ENCODE measurements around the gene UNC45B. TPM values are rescaled to one million over a fixed set of nuclear protein-coding genes. Genes with fewer than 3 reads are reported as not detected.
"Not testable (repeated sequence)": the region's sequence is repeated elsewhere in the genome, so short reads cannot be mapped to it uniquely, and the experiment has no call there.

UNC45B gene
- total RNA-seq, 1 experiment from 2014 or later, result not detected

DNA sequence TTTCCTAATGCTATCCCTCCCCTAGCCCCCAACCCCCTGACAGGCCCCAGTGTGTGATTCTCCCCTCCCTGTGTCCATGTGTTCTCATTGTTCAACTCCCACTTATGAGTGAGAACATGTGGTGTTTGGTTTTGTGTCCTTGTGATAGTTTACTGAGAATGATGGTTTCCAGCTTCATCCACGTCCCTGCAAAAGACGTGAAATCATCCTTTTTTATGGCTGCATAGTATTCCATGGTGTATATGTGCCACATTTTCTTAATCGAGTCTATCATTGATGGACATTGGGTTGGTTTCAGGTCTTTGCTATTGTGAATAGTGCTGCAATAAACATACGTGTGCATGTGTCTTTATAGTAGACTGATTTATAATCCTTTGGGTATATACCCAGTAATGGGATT lies 86.7 kb downstream of the UNC45B start:
- H3K9ac ChIP-seq (ENCODE audit: low read length); H3K4me2 ChIP-seq (ENCODE audit: low read length); H3K9me3 ChIP-seq (ENCODE audit: control insufficient read depth in 1 of 2, insufficient read depth in 1 of 2, low read depth in 1 of 2, low read length in 2 of 2); RAD21 ChIA-PET (ENCODE audit: low non-redundant PET in 1 of 2, low total read pairs in 2 of 2, uncharacterized antibody in 2 of 2, unreplicated experiment in 2 of 2); CTCF ChIA-PET; H3K4me1 ChIP-seq (ENCODE audit: control insufficient read depth in 1 of 2, insufficient read depth in 2 of 2, low read length in 2 of 2); H3K79me2 ChIP-seq (ENCODE audit: insufficient read depth, low read length); BruUV-seq (replicated peaks); H3K9me2 ChIP-seq (ENCODE audit: insufficient read depth); H3K27me3 ChIP-seq (ENCODE audit: insufficient read depth, low read length); H3K36me3 ChIP-seq (ENCODE audit: control insufficient read depth in 1 of 2, insufficient read depth in 2 of 2, low read length in 2 of 2); H3K27ac ChIP-seq (ENCODE audit: low read depth, low read length); H4K20me1 ChIP-seq (ENCODE audit: insufficient read depth); intact Hi-C loops (cut with micrococcal nuclease); DNase-seq (ENCODE audit: low read depth, low spot score); POLR2A ChIA-PET; H3K4me3 ChIP-seq (replicated peaks in 1 of 2; ENCODE audit: low read depth in 1 of 2, low read length in 2 of 2); ATAC-seq; H2AFZ ChIP-seq (ENCODE audit: low read depth, low read length, poor library complexity, severe bottlenecking): not testable (repeated sequence)

DNA sequence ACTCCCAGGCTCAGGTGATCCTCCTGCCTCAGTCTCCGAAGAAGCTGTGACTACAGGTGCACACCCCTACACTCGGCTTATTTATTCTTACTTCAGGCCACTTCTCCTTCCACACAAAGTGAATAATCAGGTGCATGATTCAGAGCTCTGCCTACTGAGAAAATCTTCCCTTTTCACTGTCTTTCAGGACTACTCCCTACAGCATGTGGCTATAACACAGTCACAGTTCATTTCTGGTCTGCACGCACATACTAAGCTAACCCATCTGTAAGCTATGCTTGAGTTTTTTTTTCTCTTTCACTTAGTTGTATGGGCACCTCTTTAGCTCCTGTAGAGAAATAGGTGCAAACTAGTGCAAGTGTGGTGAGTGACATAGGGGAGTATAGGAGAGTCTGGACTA lies 87.7 kb downstream of the UNC45B start:
- H3K79me2 ChIP-seq (ENCODE audit: insufficient read depth, low read length), result no peaks in the 10 kb centered on the region
- intact Hi-C loops (cut with micrococcal nuclease), result no loop called here
- H3K4me2 ChIP-seq (ENCODE audit: low read length), result no peak overlapping the region
- BruUV-seq (replicated peaks), result no TSS peak
- no peak overlapping the region for H3K9ac ChIP-seq (ENCODE audit: low read length)
- no peaks in the 10 kb centered on the region for H3K9me2 ChIP-seq (ENCODE audit: insufficient read depth)
- no peaks in the 10 kb centered on the region for H3K4me1 ChIP-seq (ENCODE audit: control insufficient read depth in 1 of 2, insufficient read depth in 2 of 2, low read length in 2 of 2)
- H4K20me1 ChIP-seq (ENCODE audit: insufficient read depth), result no peaks in the 10 kb centered on the region
- H3K9me3 ChIP-seq (ENCODE audit: control insufficient read depth in 1 of 2, insufficient read depth in 1 of 2, low read depth in 1 of 2, low read length in 2 of 2), result no peaks in the 10 kb centered on the region
- H3K27me3 ChIP-seq (ENCODE audit: insufficient read depth, low read length), result no peaks in the 10 kb centered on the region
- H3K4me3 ChIP-seq (replicated peaks in 1 of 2; ENCODE audit: low read depth in 1 of 2, low read length in 2 of 2), result no peak overlapping the region
- RAD21 ChIA-PET (ENCODE audit: low non-redundant PET in 1 of 2, low total read pairs in 2 of 2, uncharacterized antibody in 2 of 2, unreplicated experiment in 2 of 2), result no interaction called here
- no peak overlapping the region for H2AFZ ChIP-seq (ENCODE audit: low read depth, low read length, poor library complexity, severe bottlenecking)
- POLR2A ChIA-PET, result no interaction called here
- DNase-seq (ENCODE audit: low read depth, low spot score), result no peak
- CTCF ChIA-PET, result no interaction called here
- ATAC-seq, result no peak
- H3K27ac ChIP-seq (ENCODE audit: low read depth, low read length), result no peak overlapping the region
- H3K36me3 ChIP-seq (ENCODE audit: control insufficient read depth in 1 of 2, insufficient read depth in 2 of 2, low read length in 2 of 2), result no peaks in the 10 kb centered on the region
- TF ChIP-seq, protein P1, sequence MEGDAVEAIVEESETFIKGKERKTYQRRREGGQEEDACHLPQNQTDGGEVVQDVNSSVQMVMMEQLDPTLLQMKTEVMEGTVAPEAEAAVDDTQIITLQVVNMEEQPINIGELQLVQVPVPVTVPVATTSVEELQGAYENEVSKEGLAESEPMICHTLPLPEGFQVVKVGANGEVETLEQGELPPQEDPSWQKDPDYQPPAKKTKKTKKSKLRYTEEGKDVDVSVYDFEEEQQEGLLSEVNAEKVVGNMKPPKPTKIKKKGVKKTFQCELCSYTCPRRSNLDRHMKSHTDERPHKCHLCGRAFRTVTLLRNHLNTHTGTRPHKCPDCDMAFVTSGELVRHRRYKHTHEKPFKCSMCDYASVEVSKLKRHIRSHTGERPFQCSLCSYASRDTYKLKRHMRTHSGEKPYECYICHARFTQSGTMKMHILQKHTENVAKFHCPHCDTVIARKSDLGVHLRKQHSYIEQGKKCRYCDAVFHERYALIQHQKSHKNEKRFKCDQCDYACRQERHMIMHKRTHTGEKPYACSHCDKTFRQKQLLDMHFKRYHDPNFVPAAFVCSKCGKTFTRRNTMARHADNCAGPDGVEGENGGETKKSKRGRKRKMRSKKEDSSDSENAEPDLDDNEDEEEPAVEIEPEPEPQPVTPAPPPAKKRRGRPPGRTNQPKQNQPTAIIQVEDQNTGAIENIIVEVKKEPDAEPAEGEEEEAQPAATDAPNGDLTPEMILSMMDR (IDR thresholded peaks at IDR 0.05 in 2 of 3, conservative IDR thresholded peaks at IDR 0.05 in 1 of 3; ENCODE audit: borderline replicate concordance in 1 of 3, insufficient read depth in 1 of 3, low read depth in 2 of 3, low read length in 2 of 3), result no peak
- TF ChIP-seq EGR1 (IDR thresholded peaks at IDR 0.05; ENCODE audit: low read depth), result no peak
- TF ChIP-seq SIN3A (IDR thresholded peaks at IDR 0.05; ENCODE audit: low read depth), result no peak
- no peak for TF ChIP-seq TCF7L2 (IDR thresholded peaks at IDR 0.05; ENCODE audit: borderline replicate concordance, extremely low read depth, insufficient read depth, insufficient read length)
- TF ChIP-seq, protein P2, sequence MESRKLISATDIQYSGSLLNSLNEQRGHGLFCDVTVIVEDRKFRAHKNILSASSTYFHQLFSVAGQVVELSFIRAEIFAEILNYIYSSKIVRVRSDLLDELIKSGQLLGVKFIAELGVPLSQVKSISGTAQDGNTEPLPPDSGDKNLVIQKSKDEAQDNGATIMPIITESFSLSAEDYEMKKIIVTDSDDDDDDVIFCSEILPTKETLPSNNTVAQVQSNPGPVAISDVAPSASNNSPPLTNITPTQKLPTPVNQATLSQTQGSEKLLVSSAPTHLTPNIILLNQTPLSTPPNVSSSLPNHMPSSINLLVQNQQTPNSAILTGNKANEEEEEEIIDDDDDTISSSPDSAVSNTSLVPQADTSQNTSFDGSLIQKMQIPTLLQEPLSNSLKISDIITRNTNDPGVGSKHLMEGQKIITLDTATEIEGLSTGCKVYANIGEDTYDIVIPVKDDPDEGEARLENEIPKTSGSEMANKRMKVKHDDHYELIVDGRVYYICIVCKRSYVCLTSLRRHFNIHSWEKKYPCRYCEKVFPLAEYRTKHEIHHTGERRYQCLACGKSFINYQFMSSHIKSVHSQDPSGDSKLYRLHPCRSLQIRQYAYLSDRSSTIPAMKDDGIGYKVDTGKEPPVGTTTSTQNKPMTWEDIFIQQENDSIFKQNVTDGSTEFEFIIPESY (IDR thresholded peaks at IDR 0.05; ENCODE audit: extremely low read depth, insufficient replicate concordance, low read length), result no peak
- no peak for TF ChIP-seq POLR2AphosphoS5 (IDR thresholded peaks at IDR 0.05; ENCODE audit: low read depth, low read length)
- TF ChIP-seq, protein P3, sequence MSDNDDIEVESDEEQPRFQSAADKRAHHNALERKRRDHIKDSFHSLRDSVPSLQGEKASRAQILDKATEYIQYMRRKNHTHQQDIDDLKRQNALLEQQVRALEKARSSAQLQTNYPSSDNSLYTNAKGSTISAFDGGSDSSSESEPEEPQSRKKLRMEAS (IDR thresholded peaks at IDR 0.05), result no peak
- no peak for TF ChIP-seq SP1 (IDR thresholded peaks at IDR 0.05; ENCODE audit: low read depth)
- TF ChIP-seq EZH2 (IDR thresholded peaks at IDR 0.05), result no peak
- TF ChIP-seq POLR2A (IDR thresholded peaks at IDR 0.05; ENCODE audit: borderline replicate concordance, extremely low read depth, insufficient read depth, insufficient read length), result no peak
- no peak for TF ChIP-seq JUND (IDR thresholded peaks at IDR 0.05)
- no peak for TF ChIP-seq RAD21 (IDR thresholded peaks at IDR 0.05; ENCODE audit: low read depth)
- TF ChIP-seq CBX3 (IDR thresholded peaks at IDR 0.05; ENCODE audit: low read depth), result no peak
- TF ChIP-seq, protein P4, sequence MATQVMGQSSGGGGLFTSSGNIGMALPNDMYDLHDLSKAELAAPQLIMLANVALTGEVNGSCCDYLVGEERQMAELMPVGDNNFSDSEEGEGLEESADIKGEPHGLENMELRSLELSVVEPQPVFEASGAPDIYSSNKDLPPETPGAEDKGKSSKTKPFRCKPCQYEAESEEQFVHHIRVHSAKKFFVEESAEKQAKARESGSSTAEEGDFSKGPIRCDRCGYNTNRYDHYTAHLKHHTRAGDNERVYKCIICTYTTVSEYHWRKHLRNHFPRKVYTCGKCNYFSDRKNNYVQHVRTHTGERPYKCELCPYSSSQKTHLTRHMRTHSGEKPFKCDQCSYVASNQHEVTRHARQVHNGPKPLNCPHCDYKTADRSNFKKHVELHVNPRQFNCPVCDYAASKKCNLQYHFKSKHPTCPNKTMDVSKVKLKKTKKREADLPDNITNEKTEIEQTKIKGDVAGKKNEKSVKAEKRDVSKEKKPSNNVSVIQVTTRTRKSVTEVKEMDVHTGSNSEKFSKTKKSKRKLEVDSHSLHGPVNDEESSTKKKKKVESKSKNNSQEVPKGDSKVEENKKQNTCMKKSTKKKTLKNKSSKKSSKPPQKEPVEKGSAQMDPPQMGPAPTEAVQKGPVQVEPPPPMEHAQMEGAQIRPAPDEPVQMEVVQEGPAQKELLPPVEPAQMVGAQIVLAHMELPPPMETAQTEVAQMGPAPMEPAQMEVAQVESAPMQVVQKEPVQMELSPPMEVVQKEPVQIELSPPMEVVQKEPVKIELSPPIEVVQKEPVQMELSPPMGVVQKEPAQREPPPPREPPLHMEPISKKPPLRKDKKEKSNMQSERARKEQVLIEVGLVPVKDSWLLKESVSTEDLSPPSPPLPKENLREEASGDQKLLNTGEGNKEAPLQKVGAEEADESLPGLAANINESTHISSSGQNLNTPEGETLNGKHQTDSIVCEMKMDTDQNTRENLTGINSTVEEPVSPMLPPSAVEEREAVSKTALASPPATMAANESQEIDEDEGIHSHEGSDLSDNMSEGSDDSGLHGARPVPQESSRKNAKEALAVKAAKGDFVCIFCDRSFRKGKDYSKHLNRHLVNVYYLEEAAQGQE (IDR thresholded peaks at IDR 0.05; ENCODE audit: low read depth), result no peak
- no peak for TF ChIP-seq SRF (IDR thresholded peaks at IDR 0.05; ENCODE audit: low read depth)
